ENCODE results near the gene SLC12A5.

DNA sequence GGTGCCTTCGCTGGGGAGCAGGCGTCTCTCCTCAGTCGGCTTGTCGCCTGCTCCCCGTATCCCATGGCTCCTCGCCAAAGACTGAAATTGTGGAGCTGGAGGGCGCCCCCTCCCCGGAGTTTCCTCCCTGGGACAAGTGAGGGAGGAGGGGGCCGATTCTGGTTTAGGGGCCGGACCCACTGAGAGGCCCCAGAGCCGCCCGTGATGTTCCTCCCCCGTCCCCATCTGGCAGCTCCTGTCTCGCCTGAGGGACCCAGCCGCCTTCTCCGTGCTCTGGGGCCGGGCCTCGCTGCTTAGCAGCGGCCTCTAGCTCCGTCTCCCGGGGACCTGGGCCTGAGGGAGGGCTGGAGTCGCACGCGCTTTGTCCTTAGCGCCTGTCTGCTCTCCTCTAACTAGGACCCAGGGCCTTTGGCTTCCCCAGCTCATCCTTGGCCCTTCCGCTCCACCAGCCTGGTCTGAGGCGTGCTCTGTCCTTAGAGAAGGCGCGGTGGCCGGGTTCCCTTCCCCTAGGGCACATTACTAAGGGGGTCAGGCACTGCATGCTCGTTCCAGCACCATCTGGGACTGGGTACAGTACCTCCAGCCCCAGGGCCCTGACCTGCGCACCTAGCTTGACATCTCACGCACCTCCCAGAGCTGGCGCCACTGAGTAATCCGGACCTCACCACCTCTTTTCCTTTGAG, 29.7 kb downstream of the SLC12A5 start:
- TF ChIP-seq EZH2 (IDR thresholded peaks at IDR 0.05; ENCODE audit: insufficient read depth, poor library complexity, severe bottlenecking) = no peak
- no peak for TF ChIP-seq EZH2phosphoT487 (IDR thresholded peaks at IDR 0.05; ENCODE audit: insufficient read depth, low read depth)
